Mucosa of gallbladder (tissue), 1 donor: ENCODE results near the gene PEMT. TPM values are rescaled to one million over a fixed set of nuclear protein-coding genes. Genes with fewer than 3 reads are reported as not detected.
A peak's percentile ranks its signal among the peaks of the same experiment; 100 is the strongest.
"Not testable (repeated sequence)": the region's sequence is repeated elsewhere in the genome, so short reads cannot be mapped to it uniquely, and the experiment has no call there.

ENCODE experiments used
- DNase-seq: peaks from one replicate; pipeline ENCODE4 v3.0.0-alpha.2; 2020; ENCODE audit warnings: low spot score
- total RNA-seq: library from RNA; stranded (reverse); gene quantifications from one replicate; pipeline ENCODE4 v1.2.1, GENCODE V29; 2021
- donor health status: DM: no; HTN: no; CAD: no.

The PEMT gene
- 18.5 TPM for total RNA-seq

- DNase-seq, result peak; percentile 97
Observed at GRCh38 chr17:17591355-17592298, at the start of gene PEMT. TSS of gene PEMT (minus strand) at chr17:17591708. CDS start at chr17:17591626, 82 bp downstream.

- DNase-seq, result peak; percentile 26
Observed at GRCh38 chr17:17639661-17640270, 48.3 kb upstream of the PEMT start.

- DNase-seq, result no peak
Observed at GRCh38 chr17:17638467-17638866, 47.0 kb upstream of the PEMT start.

- no peak for DNase-seq
Observed at GRCh38 chr17:17636272-17636885, 44.9 kb upstream of the PEMT start.

GRCh38 chr17:17635537-17636271 lies 44.2 kb upstream of the PEMT start:
- DNase-seq, result not testable (repeated sequence)

GRCh38 chr17:17635126-17635525 lies 43.6 kb upstream of the PEMT start:
- DNase-seq, result no peak

GRCh38 chr17:17633310-17633709 lies 41.8 kb upstream of the PEMT start:
- DNase-seq, result no peak

GRCh38 chr17:17632690-17633089 lies 41.2 kb upstream of the PEMT start:
- not testable (repeated sequence) for DNase-seq

- DNase-seq, result no peak
Observed at GRCh38 chr17:17628388-17629008, 37.0 kb upstream of the PEMT start.

GRCh38 chr17:17626840-17627239 lies 35.3 kb upstream of the PEMT start:
- no peak for DNase-seq

GRCh38 chr17:17626151-17626805 lies 34.8 kb upstream of the PEMT start:
- DNase-seq, result no peak

- peak; percentile 19 for DNase-seq
Observed at GRCh38 chr17:17624741-17625140, 33.2 kb upstream of the PEMT start.

- DNase-seq, result no peak
Observed at GRCh38 chr17:17623904-17624303, 32.4 kb upstream of the PEMT start.

- DNase-seq, result no peak
Observed at GRCh38 chr17:17621254-17621653, 29.7 kb upstream of the PEMT start.

- DNase-seq, result peak; percentile 65
Observed at GRCh38 chr17:17613708-17614114, 22.2 kb upstream of the PEMT start.

GRCh38 chr17:17612085-17613022 lies 20.8 kb upstream of the PEMT start:
- no peak for DNase-seq

GRCh38 chr17:17609121-17609520 lies 17.6 kb upstream of the PEMT start:
- DNase-seq, result no peak

- DNase-seq, result no peak
Observed at GRCh38 chr17:17606416-17607000, 15.0 kb upstream of the PEMT start.

- no peak for DNase-seq
Observed at GRCh38 chr17:17605729-17606088, 14.2 kb upstream of the PEMT start.
